AG04450 (cell line): ENCODE results near the gene SMAD7. TPM values are rescaled to one million over a fixed set of nuclear protein-coding genes. Genes with fewer than 3 reads are reported as not detected.

ENCODE experiments used
- CTCF ChIA-PET: fragments of 300-600, 350-600 bp; formaldehyde crosslinking; extraction: SDS; loops from one replicate; lab custom pipeline; 2022; ENCODE audit warnings: antibody characterized with exemption, inconsistent platforms; lab: Charles Lee
- POLR2A ChIA-PET: fragments of 350-600 bp; formaldehyde crosslinking; extraction: SDS; loops from one replicate; lab custom pipeline; 2021; ENCODE audit warnings: antibody characterized with exemption, inconsistent platforms; lab: Yijun Ruan, JAX
- DNase-seq: peaks from one replicate; pipeline ENCODE4 v3.0.0-alpha.2; 2011; ENCODE audit warnings: low read depth, low spot score
- H3K27ac ChIP-seq: one replicate; pipeline ENCODE4 v1.5.1; 2012; ENCODE audit warnings: low read depth, low read length, control low read depth
- H3K27me3 ChIP-seq: one replicate; pipeline ENCODE4 v1.6.0; 2012; ENCODE audit warnings: low read length; ENCODE audit not compliant: control insufficient read depth, insufficient read depth
- H3K4me3 ChIP-seq: 2 replicates; pipeline ENCODE4 v1.5.1; 2011; ENCODE audit warnings: mild to moderate bottlenecking, low read depth, low read length, control low read depth
- H3K9me3 ChIP-seq: 2 replicates; pipeline ENCODE4 v1.5.1; 2012; ENCODE audit warnings: low read length; ENCODE audit not compliant: control insufficient read depth, insufficient read depth
- polyA plus RNA-seq: library from polyadenylated mRNA; depleted of rRNA; stranded (reverse); fragments of >200 nt; gene quantifications from 2 replicates; pipeline ENCODE4 v1.2.3, GENCODE V29; 2011
- TF ChIP-seq, protein P1 (sequence below): IDR thresholded peaks from 2 replicates; pipeline ENCODE4 v1.5.1; 2011; ENCODE audit warnings: low read depth, low read length, control low read depth, inconsistent platforms

Gene SMAD7
- polyA plus RNA-seq, 1 experiment: 8.0 TPM

DNA sequence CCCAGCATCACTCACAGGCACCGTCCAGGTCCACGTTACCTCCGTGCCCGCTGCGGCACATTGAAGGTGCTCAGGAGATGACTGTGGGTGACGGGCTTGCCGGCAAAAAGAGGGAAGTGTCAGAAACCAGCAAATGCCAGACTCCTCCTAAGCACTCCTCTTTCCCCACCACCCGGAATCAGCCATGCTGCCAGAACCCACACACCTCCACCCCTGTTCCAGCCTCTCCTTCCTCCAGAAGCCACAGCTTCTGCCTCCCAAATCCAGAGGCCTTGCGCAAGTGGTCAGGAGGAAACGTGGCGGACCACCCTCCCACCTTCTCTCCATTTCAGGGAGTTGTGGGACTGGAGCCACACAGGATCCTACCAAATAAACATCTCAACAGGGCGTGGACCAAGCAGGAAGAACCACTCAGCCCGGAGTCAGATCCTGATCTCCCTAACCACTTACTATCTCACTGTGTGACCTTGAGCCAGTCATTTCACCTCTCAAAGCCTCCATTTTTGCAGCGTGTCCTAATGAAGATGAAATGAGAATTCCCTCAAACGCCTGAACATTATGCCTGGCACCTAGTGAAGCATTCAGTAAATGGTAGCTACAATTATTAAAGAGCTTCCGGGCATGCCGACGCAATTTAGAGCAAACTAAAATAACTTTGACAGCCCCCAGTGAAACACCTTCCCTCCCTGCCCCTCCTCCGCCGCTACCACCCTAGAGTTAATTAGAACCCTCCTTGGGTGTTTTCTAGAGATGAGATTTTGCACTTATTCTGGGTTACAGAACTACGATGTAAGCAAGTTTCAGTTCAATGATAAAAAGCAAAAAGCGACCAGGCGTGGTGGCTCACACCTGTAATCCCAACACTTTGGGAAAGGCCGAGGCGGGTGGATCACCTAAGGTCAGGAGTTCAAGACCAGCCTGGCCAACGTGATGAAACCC, 32.9 kb downstream of the SMAD7 start:
- TF ChIP-seq, protein P1, sequence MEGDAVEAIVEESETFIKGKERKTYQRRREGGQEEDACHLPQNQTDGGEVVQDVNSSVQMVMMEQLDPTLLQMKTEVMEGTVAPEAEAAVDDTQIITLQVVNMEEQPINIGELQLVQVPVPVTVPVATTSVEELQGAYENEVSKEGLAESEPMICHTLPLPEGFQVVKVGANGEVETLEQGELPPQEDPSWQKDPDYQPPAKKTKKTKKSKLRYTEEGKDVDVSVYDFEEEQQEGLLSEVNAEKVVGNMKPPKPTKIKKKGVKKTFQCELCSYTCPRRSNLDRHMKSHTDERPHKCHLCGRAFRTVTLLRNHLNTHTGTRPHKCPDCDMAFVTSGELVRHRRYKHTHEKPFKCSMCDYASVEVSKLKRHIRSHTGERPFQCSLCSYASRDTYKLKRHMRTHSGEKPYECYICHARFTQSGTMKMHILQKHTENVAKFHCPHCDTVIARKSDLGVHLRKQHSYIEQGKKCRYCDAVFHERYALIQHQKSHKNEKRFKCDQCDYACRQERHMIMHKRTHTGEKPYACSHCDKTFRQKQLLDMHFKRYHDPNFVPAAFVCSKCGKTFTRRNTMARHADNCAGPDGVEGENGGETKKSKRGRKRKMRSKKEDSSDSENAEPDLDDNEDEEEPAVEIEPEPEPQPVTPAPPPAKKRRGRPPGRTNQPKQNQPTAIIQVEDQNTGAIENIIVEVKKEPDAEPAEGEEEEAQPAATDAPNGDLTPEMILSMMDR: no peak
- DNase-seq: no peak
- ChIA-PET CTCF (no interaction called here), POLR2A (no interaction called here)
- Histone ChIP-seq H3K27me3 (no peaks in the 10 kb centered on the region), H3K9me3 (no peaks in the 10 kb centered on the region), H3K27ac (no peak overlapping the region), H3K4me3 (no peak overlapping the region)

GRCh38 chr18:48915626-48916425, 34.9 kb downstream of the SMAD7 start:
- no peaks in the 10 kb centered on the region for H3K27me3 ChIP-seq
- ChIA-PET CTCF (interaction anchor here (0.5 to 1.6 kb wide), 2 partner anchors 323 to 890 kb away, joined by 6 read pairs; no protein-coding TSS in a partner anchor), POLR2A (interaction anchor here (0.9 kb wide), 1 partner anchor 8 kb away, joined by 3 read pairs; no protein-coding TSS in a partner anchor)
- H3K9me3 ChIP-seq: no peaks in the 10 kb centered on the region
- no peak overlapping the region for H3K27ac ChIP-seq
- no peak overlapping the region for H3K4me3 ChIP-seq
- TF ChIP-seq, protein P1: no peak
- no peak for DNase-seq

DNA sequence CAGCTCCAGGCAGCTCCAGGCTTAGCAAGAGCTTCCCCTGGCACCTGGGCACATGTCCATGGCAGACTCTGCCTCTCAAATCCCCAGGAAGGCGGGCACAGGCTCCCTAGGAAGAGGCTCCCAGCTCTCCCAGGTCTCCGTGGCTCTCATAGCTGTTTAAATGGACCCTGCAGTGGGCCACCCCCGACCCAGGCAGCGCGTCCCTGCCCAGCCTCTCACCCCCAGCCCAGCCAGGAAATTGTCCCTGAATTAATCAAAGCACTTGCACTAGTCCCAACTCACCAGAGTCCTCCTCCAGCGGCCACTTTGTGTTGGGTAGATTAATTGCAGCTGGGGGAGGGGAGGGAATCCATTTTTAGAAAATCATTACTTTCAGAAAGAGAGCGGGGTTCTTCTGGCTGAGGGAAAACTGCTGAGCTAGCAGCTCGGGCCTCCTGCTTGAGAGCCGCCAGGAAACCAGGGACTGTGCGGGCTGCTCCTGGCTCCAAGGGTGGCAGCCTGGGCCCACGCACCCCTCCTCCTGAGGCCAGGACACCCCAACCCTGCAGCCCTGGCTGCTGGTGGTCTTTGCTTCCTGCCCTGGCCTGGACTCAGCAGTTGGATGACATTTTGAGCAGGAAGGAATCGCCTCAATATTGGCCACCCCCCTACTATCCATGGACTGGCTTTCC, 36.0 kb downstream of the SMAD7 start:
- no peak for DNase-seq
- Histone ChIP-seq H3K4me3 (no peak overlapping the region), H3K27ac (no peak overlapping the region), H3K9me3 (no peaks in the 10 kb centered on the region), H3K27me3 (no peaks in the 10 kb centered on the region)
- POLR2A ChIA-PET: interaction anchor here (0.9 kb wide), 1 partner anchor 10 kb away, joined by 3 read pairs; no protein-coding TSS in a partner anchor
- TF ChIP-seq, protein P1: no peak
- CTCF ChIA-PET: interaction anchor here (1.6 kb wide), 1 partner anchor 324 kb away, joined by 6 read pairs; no protein-coding TSS in a partner anchor

- POLR2A ChIA-PET: no interaction called here
- CTCF ChIA-PET: no interaction called here
- H3K27me3 ChIP-seq: peaks cover 2% of the 10 kb centered on the region
Measured at GRCh38 chr18:48913775-48914174, 37.0 kb downstream of the SMAD7 start.

More at GRCh38 chr18:48913775-48914174, 37.0 kb downstream of the SMAD7 start:
- Histone ChIP-seq H3K9me3 (no peaks in the 10 kb centered on the region), H3K4me3 (no peak overlapping the region), H3K27ac (no peak overlapping the region)
- DNase-seq: no peak
- TF ChIP-seq, protein P1: no peak
